ENCODE data around the gene ZNF526.

- no peak for TF ChIP-seq CTCF (IDR thresholded peaks at IDR 0.05; ENCODE audit: low read length)
- TF ChIP-seq EZH2 (IDR thresholded peaks at IDR 0.05; ENCODE audit: borderline replicate concordance, low read length), result no peak
These were observed 29.7 kb downstream of the ZNF526 start for GRCh38 chr19:42249769-42250168.
